Hematopoietic multipotent progenitor cell treated with erythropoietin and hydrocortisone succinate and interleukin-3 and kit ligand, for 8 days (in vitro differentiated cells): Measurements from ENCODE around the gene GNL2.
"Not testable (repeated sequence)": the region's sequence is repeated elsewhere in the genome, so short reads cannot be mapped to it uniquely, and the experiment has no call there.

Experiments
- DNase-seq: peaks from one replicate; pipeline ENCODE4 v3.0.0-alpha.2; 2015

The GNL2 gene

GRCh38 chr1:37559080-37559479 is 36.7 kb downstream of the GNL2 start:
- no peak for DNase-seq

- DNase-seq = no peak
Observed at GRCh38 chr1:37558411-37558810, 37.3 kb downstream of the GNL2 start.

DNA sequence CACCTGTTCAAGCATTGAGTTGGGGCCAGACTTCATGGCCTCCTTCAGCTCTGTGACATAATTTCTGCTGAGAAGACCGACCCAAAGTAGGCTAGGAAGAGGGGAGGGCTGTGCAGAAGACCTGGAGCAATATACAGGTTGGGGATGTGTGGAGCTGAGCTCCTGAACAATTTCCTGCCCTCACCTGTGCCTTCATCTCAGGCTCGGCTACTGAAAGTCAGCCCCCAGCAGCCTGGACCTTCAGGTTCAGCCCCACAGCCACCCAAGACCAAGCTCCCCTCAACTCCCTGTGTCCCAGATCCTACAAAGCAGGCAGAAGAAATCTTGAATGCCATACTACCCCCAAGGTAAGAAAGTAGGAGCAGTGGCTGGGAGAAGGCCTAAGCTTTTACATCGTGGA is 38.3 kb downstream of the GNL2 start:
- no peak for DNase-seq

DNA sequence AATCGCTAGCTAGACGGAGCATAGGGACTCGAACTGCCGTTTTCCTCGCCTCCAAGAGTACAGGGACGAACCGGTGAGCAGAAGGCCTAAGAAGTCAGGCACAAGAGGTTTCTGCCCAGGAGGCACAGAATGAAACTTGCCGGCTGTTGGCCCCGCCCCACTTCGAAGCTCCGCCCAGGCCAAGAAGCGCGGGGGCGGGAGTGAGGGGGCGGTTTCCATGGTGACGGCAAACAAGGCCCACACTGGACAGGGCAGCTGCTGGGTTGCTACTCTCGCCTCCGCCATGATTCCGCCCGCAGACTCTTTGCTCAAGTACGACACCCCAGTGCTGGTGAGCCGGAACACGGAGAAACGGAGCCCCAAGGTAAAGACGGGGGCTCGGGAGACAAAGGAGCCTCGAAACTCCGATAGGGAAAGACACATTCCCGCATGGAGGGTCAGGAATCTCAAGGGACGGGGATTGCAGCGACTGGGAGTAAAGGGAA is 39.0 kb downstream of the GNL2 start, which contains the start of gene DNALI1:
Gene DNALI1 (plus strand): TSS at position 229 of the 485 bp plus-strand sequence. CDS start 55 bp downstream, at position 284.
- DNase-seq = peak; percentile 74

- DNase-seq = peak; percentile 97
Observed at GRCh38 chr1:37553927-37554808, 41.6 kb downstream of the GNL2 start, which contains the start of gene SNIP1. TSS of gene SNIP1 (minus strand) at chr1:37554293. CDS start at chr1:37554229, 64 bp downstream.

DNA sequence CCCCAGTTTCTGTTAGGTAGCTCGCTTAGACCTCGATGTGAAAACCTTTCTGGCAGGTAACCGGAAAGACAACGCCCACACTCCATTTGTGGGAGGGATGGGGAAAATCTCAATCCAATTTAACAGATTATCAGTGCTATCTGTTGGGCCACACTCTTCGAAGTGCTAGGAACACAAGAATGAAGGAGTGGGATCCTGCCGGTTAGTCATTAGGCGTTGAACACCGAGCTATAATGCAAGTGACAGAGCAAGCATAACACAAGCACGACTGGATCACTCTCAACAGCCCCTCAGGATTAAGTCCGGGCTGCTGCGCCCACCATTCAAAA is 42.2 kb downstream of the GNL2 start:
- no peak for DNase-seq

GRCh38 chr1:37549341-37549740 is 46.4 kb downstream of the GNL2 start:
- DNase-seq = no peak

DNA sequence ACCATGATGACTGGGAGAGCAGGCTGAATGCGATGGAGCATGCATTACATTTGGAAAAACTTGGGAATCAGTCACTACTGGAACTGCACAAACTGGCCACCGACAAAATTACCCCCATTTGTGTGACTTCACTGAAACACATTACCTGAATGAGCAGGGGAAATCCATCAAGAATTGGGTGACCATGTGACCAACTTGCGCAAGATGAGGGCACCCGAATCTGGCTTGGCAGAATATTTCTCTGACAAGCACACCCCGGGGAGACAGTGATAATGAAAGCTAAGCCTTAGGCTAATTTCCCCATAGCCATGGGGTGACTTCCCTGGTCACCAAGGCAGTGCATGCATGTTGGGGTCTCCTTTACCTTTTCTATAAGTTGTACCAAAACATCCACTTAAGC is 50.7 kb downstream of the GNL2 start:
- no peak for DNase-seq

- DNase-seq = no peak
Observed at GRCh38 chr1:37544530-37544929, 51.2 kb downstream of the GNL2 start.

DNA sequence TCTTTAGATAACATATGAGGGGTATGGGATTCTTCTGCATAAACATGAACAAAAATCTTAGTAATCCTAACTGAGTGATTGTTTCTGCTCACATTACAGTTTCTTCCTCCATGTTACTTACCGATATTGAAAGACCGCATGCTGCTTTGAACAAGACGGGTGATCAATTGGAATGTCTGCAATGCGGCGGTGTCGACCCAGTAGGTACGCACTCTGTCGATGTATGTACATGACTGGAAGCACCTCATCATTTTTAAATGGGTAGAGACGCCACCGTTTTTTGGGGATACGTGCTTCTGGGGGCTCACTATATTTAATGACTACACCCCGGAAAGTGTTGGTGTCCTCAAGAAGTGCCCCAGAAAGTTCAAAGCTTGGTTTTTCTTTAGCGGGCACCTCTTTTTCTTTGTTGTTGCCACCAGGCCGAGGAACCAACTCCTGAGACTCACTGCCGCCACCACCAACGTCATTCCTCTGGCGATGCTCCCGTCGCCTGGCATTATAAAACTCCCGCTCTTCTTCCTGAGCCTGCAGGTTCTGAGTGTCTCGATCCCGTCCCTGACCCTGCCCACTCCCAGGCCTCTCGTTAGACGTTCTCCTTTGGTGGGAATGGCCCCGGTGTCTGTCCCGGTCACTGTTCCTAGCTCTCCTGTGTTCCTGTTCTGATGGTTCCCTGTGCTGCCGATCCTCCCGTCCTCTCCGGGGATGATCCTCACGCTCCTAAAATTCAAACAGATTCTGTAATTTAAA is 55.5 kb downstream of the GNL2 start:
- no peak for DNase-seq

DNA sequence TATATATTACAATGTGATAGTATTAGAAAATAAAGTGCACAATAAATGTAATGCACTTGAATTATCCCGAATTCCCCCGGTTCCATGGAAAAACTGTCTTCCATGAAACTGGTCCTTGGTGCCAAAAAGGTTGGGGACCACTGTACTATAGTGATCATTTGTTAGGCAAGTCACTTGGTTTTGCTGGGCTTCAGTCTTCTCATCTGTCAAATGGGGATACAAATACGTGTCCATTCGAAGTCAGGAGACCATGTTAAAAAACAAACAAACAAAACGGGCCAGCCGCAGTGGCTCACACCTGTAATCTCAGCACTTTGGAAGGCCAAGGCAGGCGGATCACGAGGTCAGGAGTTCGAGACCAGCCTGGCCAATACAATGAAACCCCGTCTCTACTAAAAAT is 56.6 kb downstream of the GNL2 start:
- not testable (repeated sequence) for DNase-seq

DNA sequence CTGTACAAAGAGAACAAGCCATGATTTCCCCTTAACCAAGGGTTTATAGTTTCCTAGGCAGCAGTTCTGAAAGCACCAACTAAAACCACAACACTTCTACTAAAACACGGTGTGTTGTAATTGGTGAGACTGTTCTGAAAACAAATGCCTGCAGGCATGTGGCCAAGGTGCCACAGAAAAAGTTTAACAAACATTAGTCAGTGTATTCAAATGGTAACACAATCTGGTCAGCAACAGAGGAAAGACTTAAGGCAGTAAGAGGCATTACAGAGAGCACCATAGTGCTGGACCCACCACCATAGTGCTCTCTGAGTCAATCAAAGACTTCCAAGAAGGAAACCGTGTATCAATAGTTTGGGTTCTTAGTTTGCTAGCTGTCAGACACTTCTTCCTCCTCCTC is 58.4 kb downstream of the GNL2 start:
- DNase-seq = no peak

DNA sequence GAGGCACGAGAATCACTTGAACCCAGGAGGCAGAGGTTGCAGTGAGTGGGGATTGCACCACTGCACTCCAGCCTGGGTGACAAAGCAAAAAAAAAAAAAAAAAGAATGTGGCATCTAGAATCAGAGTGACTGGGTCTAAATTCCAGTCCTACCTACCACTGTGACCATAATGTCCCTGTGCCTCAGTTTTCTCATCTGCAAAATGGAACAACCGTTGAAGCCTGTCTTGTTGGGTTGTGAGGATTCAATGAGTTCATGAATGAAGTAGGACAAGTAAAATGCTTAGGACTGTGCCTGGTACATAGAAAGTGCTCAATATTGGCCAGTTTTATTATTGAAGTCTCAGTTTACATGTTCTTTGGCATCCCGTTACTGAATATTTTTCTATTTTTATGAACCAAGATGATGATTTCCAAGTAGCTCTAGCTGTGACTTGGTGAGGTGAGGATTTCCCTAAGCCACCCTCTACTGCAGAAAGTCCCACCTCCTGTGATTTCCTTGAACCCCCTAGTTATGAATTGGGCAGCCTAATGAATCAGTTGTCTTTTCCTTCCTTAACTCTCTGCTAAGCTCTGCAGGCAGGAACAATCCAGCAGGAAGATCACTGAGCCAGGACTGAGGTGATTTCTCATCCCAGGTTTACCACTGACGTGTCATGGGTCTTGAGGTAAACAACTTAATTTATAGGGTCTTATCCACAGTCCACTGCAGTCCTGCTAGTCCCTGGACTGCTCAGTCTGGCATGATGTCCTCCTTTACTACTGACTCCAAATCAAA is 62.2 kb downstream of the GNL2 start:
- no peak for DNase-seq

GRCh38 chr1:37532418-37533156 is 63.1 kb downstream of the GNL2 start:
- DNase-seq = not testable (repeated sequence)

- DNase-seq = not testable (repeated sequence)
Observed at GRCh38 chr1:37529888-37530287, 65.8 kb downstream of the GNL2 start.

DNA sequence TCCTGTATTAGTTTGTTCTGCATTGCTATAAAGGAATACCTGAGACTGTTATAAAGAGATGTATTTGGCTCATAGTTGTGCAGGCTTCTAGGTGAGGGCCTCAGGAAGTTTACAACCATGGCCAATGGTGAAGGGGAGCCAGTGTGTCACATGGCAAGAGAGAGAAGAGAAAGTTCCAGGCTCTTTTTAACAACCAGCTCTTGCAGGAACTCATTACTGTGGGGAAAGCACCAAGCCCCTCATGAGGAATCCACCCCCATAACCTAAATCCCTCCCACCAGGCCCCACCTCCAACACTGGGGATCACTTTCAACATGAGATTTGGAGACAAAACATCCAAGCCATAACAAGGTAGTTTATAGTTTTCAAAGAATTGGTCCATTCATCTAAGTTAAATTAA is 76.1 kb downstream of the GNL2 start:
- no peak for DNase-seq

- not testable (repeated sequence) for DNase-seq
Observed at GRCh38 chr1:37518929-37519328, 76.8 kb downstream of the GNL2 start.

- DNase-seq = not testable (repeated sequence)
Observed at GRCh38 chr1:37518241-37518640, 77.5 kb downstream of the GNL2 start.

GRCh38 chr1:37517569-37517968 is 78.2 kb downstream of the GNL2 start:
- no peak for DNase-seq
